ENCODE data around the gene BICD1.

Gene BICD1

GRCh38 chr12:32104572-32105355 is 1.9 kb upstream of the BICD1 start:
- no peak for DNase-seq

GRCh38 chr12:32105986-32106516 is 596 bp upstream of the BICD1 start:
- DNase-seq, result no peak

- no peak for DNase-seq
These were observed 966 bp downstream of the BICD1 start for GRCh38 chr12:32107359-32108267.

- no peak for DNase-seq
These were observed 2.1 kb downstream of the BICD1 start for GRCh38 chr12:32108787-32109186.

GRCh38 chr12:32110417-32110816 is 3.8 kb downstream of the BICD1 start:
- no peak for DNase-seq

GRCh38 chr12:32110942-32111341 is 4.3 kb downstream of the BICD1 start:
- DNase-seq, result no peak

- DNase-seq, result no peak
These were observed 8.9 kb downstream of the BICD1 start for GRCh38 chr12:32115404-32116104.

- no peak for DNase-seq
These were observed 10.2 kb downstream of the BICD1 start for GRCh38 chr12:32116897-32117296.

GRCh38 chr12:32117316-32117715 is 10.7 kb downstream of the BICD1 start:
- no peak for DNase-seq

- DNase-seq, result no peak
These were observed 12.2 kb downstream of the BICD1 start for GRCh38 chr12:32118806-32119205.

- no peak for DNase-seq
These were observed 13.8 kb downstream of the BICD1 start for GRCh38 chr12:32120419-32120818.

- no peak for DNase-seq
These were observed 18.0 kb downstream of the BICD1 start for GRCh38 chr12:32124637-32125036.

GRCh38 chr12:32125455-32126084 is 18.9 kb downstream of the BICD1 start:
- no peak for DNase-seq

- DNase-seq, result no peak
These were observed 20.1 kb downstream of the BICD1 start for GRCh38 chr12:32126720-32127119.

- no peak for DNase-seq
These were observed 25.0 kb downstream of the BICD1 start for GRCh38 chr12:32131666-32132065.

GRCh38 chr12:32134101-32134888 is 27.6 kb downstream of the BICD1 start:
- no peak for DNase-seq

GRCh38 chr12:32135967-32136366 is 29.3 kb downstream of the BICD1 start:
- no peak for DNase-seq

GRCh38 chr12:32136404-32136803 is 29.8 kb downstream of the BICD1 start:
- no peak for DNase-seq

- DNase-seq, result no peak
These were observed 32.4 kb downstream of the BICD1 start for GRCh38 chr12:32139064-32139421.

- no peak for DNase-seq
These were observed 34.2 kb downstream of the BICD1 start for GRCh38 chr12:32140877-32141276.

GRCh38 chr12:32145096-32145495 is 38.4 kb downstream of the BICD1 start:
- DNase-seq, result no peak

Measured in NCI-H1930 (cell line).